Astrocyte (in vitro differentiated cells and primary cell): ENCODE data around the gene GRID2. TPM values are rescaled to one million over a fixed set of nuclear protein-coding genes. Genes with fewer than 3 reads are reported as not detected.

Source experiments
- DNase-seq: peaks from one replicate; pipeline ENCODE4 v3.0.0-alpha.2; 2010; ENCODE audit warnings: low read depth
- FAIRE-seq: peaks from 2 replicates; lab custom pipeline; 2011; peaks lifted over from hg19 to GRCh38; lab: Jason Lieb, UNC
- H2AFZ ChIP-seq: 2 replicates; pipeline ENCODE4 v1.6.0; 2012; ENCODE audit warnings: low read depth, low read length, inconsistent platforms
- H3K27ac ChIP-seq: 2 replicates; pipeline ENCODE4 v1.5.1; 2011; ENCODE audit warnings: low read depth, low read length, inconsistent platforms
- H3K27me3 ChIP-seq: 2 replicates; pipeline ENCODE4 v1.6.0; 2011; ENCODE audit warnings: low read length, inconsistent platforms; ENCODE audit not compliant: insufficient read depth
- H3K36me3 ChIP-seq: 2 replicates; pipeline ENCODE4 v1.5.1; 2011; ENCODE audit warnings: low read length, inconsistent platforms; ENCODE audit not compliant: insufficient read depth
- H3K4me1 ChIP-seq: 2 replicates; pipeline ENCODE4 v1.5.1; 2011; ENCODE audit warnings: low read length, inconsistent platforms; ENCODE audit not compliant: insufficient read depth
- H3K4me2 ChIP-seq: 2 replicates; pipeline ENCODE4 v1.6.0; 2012; ENCODE audit warnings: low read length, inconsistent platforms
- H3K4me3 ChIP-seq: 2 replicates; pipeline ENCODE4 v1.5.1; 2011; ENCODE audit warnings: low read depth, mild to moderate bottlenecking, low read length, inconsistent platforms; ENCODE audit not compliant: insufficient read depth
- H3K79me2 ChIP-seq: 2 replicates; pipeline ENCODE4 v1.6.0; 2012; ENCODE audit warnings: mild to moderate bottlenecking, low read length, inconsistent platforms; ENCODE audit not compliant: insufficient read depth
- H3K9ac ChIP-seq: 2 replicates; pipeline ENCODE4 v1.6.0; 2012; ENCODE audit warnings: mild to moderate bottlenecking, low read length, inconsistent platforms
- H3K9me3 ChIP-seq: 2 replicates; pipeline ENCODE4 v1.5.1; 2012; ENCODE audit warnings: low read depth, mild to moderate bottlenecking, low read length, inconsistent platforms; ENCODE audit not compliant: insufficient read depth
- H4K20me1 ChIP-seq: 2 replicates; pipeline ENCODE4 v1.6.0; 2012; ENCODE audit warnings: low read length, inconsistent platforms; ENCODE audit not compliant: insufficient read depth
- H3K27ac Mint-ChIP-seq: one replicate; pipeline ENCODE4 v1.8.0; 2021; ENCODE audit warnings: mild to moderate bottlenecking, mixed read lengths; ENCODE audit not compliant: unreplicated experiment
- H3K27me3 Mint-ChIP-seq: one replicate; pipeline ENCODE4 v1.8.0; 2021; ENCODE audit warnings: low read depth, mixed read lengths; ENCODE audit not compliant: unreplicated experiment
- H3K36me3 Mint-ChIP-seq: one replicate; pipeline ENCODE4 v1.8.0; 2021; ENCODE audit warnings: low read depth, mixed read lengths; ENCODE audit not compliant: unreplicated experiment
- H3K4me1 Mint-ChIP-seq: one replicate; pipeline ENCODE4 v1.8.0; 2021; ENCODE audit warnings: low read depth, mixed read lengths; ENCODE audit not compliant: unreplicated experiment
- H3K4me3 Mint-ChIP-seq: one replicate; pipeline ENCODE4 v1.8.0; 2021; ENCODE audit warnings: mild to moderate bottlenecking, moderate library complexity, mixed read lengths; ENCODE audit not compliant: unreplicated experiment
- H3K9me3 Mint-ChIP-seq: one replicate; pipeline ENCODE4 v1.8.0; 2021; ENCODE audit warnings: mild to moderate bottlenecking, mixed read lengths; ENCODE audit not compliant: unreplicated experiment
- CTCF ChIP-seq: IDR thresholded peaks from 2 replicates; pipeline ENCODE4 v1.5.1; 2011; ENCODE audit warnings: low read depth, mild to moderate bottlenecking, inconsistent platforms, low read length, moderate library complexity; ENCODE audit not compliant: insufficient read depth
- EZH2 ChIP-seq: IDR thresholded peaks from 2 replicates; pipeline ENCODE4 v1.6.1; 2012; ENCODE audit warnings: mild to moderate bottlenecking, low read length, inconsistent platforms; ENCODE audit not compliant: insufficient read depth
- total RNA-seq: library from RNA; stranded (reverse); gene quantifications from 2 replicates; pipeline ENCODE4 v1.2.1, GENCODE V29; 2021

Gene GRID2
- total RNA-seq, 1 donor from 2014 or later = 0.14 TPM

DNA sequence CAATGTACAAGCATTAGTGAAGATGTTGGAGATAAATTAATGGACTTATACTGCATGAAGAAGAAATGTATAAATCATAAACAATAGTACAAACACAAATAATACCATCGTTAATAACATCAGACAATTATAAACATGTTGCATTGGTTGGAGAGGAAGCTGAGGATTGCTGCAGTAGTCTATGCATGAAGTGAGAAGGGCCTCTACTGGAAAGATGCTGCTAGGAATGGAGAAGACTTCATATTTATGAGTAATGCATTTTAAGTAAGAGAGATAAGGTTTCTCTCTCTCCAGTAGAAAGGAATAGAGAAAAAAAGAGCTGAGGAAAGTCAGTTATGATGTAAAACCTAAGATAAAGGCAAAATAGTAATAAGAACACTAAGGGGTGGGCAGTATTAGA is 247.8 kb downstream of the GRID2 start:
- no peaks in the 10 kb centered on the region for H3K4me1 Mint-ChIP-seq
- H2AFZ ChIP-seq = no peak overlapping the region
- no peaks in the 10 kb centered on the region for H3K36me3 ChIP-seq
- no peak overlapping the region for H3K4me3 ChIP-seq
- H3K9me3 Mint-ChIP-seq = no peaks in the 10 kb centered on the region
- H3K27me3 Mint-ChIP-seq = no peaks in the 10 kb centered on the region
- H3K27ac ChIP-seq = no peak overlapping the region
- no peaks in the 10 kb centered on the region for H3K27me3 ChIP-seq
- H3K4me2 ChIP-seq = no peak overlapping the region
- no peaks in the 10 kb centered on the region for H4K20me1 ChIP-seq
- no peaks in the 10 kb centered on the region for H3K9me3 ChIP-seq
- no peaks in the 10 kb centered on the region for H3K79me2 ChIP-seq
- FAIRE-seq (no peak), DNase-seq (no peak)
- no peak for TF ChIP-seq CTCF
- TF ChIP-seq EZH2 = no peak
- no peak overlapping the region for H3K4me3 Mint-ChIP-seq
- no peak overlapping the region for H3K9ac ChIP-seq
- H3K4me1 ChIP-seq = no peaks in the 10 kb centered on the region
- H3K36me3 Mint-ChIP-seq = no peaks in the 10 kb centered on the region
- no peak overlapping the region for H3K27ac Mint-ChIP-seq

DNA sequence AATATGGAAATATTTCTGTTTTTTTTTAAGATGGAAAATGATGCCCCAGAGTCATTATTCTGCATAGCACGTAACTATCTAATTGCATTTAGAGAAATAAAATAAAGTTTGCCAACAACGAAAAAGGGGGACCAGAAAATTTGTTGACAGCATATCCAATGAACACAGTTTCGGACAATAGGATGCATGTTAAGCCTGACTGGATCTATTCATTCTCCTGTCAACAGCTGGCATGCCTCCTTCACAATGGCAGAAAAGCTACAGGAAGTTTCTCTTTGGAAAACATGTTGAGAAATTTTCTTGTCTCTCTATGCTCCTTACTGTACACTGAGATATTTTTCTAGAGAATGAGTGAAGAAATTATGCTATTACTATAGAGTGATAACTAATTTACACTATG is 262.5 kb downstream of the GRID2 start:
- Histone ChIP-seq H3K27ac (no peak overlapping the region), H3K4me1 (no peaks in the 10 kb centered on the region), H2AFZ (no peak overlapping the region), H4K20me1 (no peaks in the 10 kb centered on the region), H3K36me3 (no peaks in the 10 kb centered on the region), H3K9me3 (no peaks in the 10 kb centered on the region), H3K27me3 (no peaks in the 10 kb centered on the region), H3K4me3 (no peak overlapping the region), H3K9ac (no peak overlapping the region), H3K4me2 (no peak overlapping the region), H3K79me2 (no peaks in the 10 kb centered on the region)
- no peak overlapping the region for H3K4me3 Mint-ChIP-seq
- FAIRE-seq (no peak), DNase-seq (no peak)
- TF ChIP-seq CTCF (no peak), EZH2 (no peak)
- no peaks in the 10 kb centered on the region for H3K36me3 Mint-ChIP-seq
- H3K27me3 Mint-ChIP-seq = no peaks in the 10 kb centered on the region
- no peaks in the 10 kb centered on the region for H3K4me1 Mint-ChIP-seq
- no peak overlapping the region for H3K27ac Mint-ChIP-seq
- H3K9me3 Mint-ChIP-seq = peaks cover 1% of the 10 kb centered on the region

DNA sequence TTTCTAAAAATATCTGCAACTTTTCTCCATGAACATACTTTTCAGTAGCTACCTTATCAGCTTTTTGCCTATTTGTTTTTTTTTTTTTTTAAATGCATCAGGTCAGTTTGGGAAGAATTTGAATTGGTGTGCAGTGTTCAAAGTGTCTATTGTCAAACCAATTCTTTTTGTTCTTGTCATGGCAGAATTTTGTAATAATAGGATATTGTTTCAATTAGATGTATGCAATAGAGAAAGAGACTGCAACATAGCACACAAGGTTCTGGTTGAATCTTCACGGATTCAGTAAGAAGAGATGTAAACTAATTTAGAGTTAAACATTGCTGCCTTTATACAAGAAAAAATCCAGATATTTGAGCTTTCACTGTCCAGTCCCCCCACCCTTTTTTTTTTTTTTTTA is 277.1 kb downstream of the GRID2 start:
- H3K4me3 ChIP-seq = no peak overlapping the region
- no peaks in the 10 kb centered on the region for H3K79me2 ChIP-seq
- FAIRE-seq = no peak
- H3K27me3 ChIP-seq = no peaks in the 10 kb centered on the region
- no peak for DNase-seq
- no peaks in the 10 kb centered on the region for H4K20me1 ChIP-seq
- no peak overlapping the region for H3K27ac ChIP-seq
- no peaks in the 10 kb centered on the region for H3K36me3 ChIP-seq
- no peaks in the 10 kb centered on the region for H3K4me1 Mint-ChIP-seq
- H3K36me3 Mint-ChIP-seq = no peaks in the 10 kb centered on the region
- no peaks in the 10 kb centered on the region for H3K4me1 ChIP-seq
- no peak overlapping the region for H3K4me2 ChIP-seq
- no peak overlapping the region for H2AFZ ChIP-seq
- H3K9me3 ChIP-seq = peaks cover 5% of the 10 kb centered on the region
- H3K9ac ChIP-seq = no peak overlapping the region
- H3K9me3 Mint-ChIP-seq = no peaks in the 10 kb centered on the region
- H3K4me3 Mint-ChIP-seq = no peak overlapping the region
- no peaks in the 10 kb centered on the region for H3K27me3 Mint-ChIP-seq
- H3K27ac Mint-ChIP-seq = no peak overlapping the region
- TF ChIP-seq CTCF (no peak), EZH2 (no peak)
